ENCODE results near the gene LRRC7.

Gene LRRC7

DNA sequence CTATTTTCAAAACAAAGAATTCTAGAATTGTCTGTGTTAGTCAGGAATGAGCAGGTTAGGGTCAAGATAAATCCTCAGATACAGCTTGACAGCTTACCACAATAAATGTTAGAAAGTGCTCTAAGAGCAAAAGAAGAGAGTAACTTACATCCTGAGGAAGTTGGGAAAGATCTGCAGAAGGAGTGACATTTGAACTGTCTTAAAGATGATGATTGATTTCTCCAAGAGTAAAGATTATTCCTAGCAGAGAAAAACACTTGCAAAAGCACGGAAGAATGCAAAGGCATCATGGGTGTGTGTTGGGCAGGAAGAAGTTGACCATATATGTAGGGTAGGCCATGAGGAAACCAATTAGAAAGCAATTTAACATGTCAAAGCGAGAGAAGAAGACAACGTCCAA is 175.4 kb downstream of the LRRC7 start:
- H3K4me3 Mint-ChIP-seq, result no peak overlapping the region

DNA sequence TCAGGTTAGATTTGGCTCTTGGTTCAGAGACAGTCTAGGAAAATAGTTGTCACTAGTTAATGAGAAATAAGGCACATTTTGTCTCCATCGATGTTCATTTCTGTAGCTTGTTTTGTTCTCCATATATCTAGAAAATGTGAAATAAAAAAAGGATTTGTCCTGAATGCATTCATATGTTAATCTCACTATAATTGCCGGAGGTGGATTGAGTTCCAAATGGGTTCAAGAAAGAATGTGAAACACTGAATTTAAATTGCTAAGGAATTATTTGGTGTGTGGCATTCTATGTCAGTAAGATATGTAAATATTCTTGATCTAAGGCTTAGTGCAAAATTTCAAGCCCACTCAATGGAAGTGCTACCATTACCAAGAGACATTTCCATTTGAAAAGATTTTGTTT is 176.7 kb downstream of the LRRC7 start:
- Mint-ChIP-seq H3K27me3 (no peaks in the 10 kb centered on the region), H3K36me3 (ENCODE audit: low read depth) (no peaks in the 10 kb centered on the region), H3K4me3 (no peak overlapping the region), H3K9me3 (no peaks in the 10 kb centered on the region), H3K27ac (no peak overlapping the region), H3K4me1 (ENCODE audit: low read depth) (no peaks in the 10 kb centered on the region)
- DNase-seq, result no peak

More for the DNA sequence above, 175.4 kb downstream of the LRRC7 start:
- Mint-ChIP-seq H3K4me1 (ENCODE audit: low read depth) (no peaks in the 10 kb centered on the region), H3K36me3 (ENCODE audit: low read depth) (no peaks in the 10 kb centered on the region), H3K9me3 (no peaks in the 10 kb centered on the region), H3K27ac (no peak overlapping the region), H3K27me3 (no peaks in the 10 kb centered on the region)
- no peak for DNase-seq

- Mint-ChIP-seq H3K4me1 (ENCODE audit: low read depth) (no peaks in the 10 kb centered on the region), H3K27me3 (no peaks in the 10 kb centered on the region), H3K4me3 (no peak overlapping the region), H3K36me3 (ENCODE audit: low read depth) (no peaks in the 10 kb centered on the region), H3K9me3 (no peaks in the 10 kb centered on the region), H3K27ac (no peak overlapping the region)
- no peak for DNase-seq
These were observed 179.5 kb downstream of the LRRC7 start for GRCh38 chr1:69747207-69747606.

GRCh38 chr1:69750638-69751037 is 182.9 kb downstream of the LRRC7 start:
- H3K4me1 Mint-ChIP-seq (ENCODE audit: low read depth), result no peaks in the 10 kb centered on the region
- H3K9me3 Mint-ChIP-seq, result no peaks in the 10 kb centered on the region
- H3K4me3 Mint-ChIP-seq, result no peak overlapping the region

GRCh38 chr1:69752831-69753230 is 185.1 kb downstream of the LRRC7 start:
- DNase-seq, result no peak
- Mint-ChIP-seq H3K27me3 (no peaks in the 10 kb centered on the region), H3K9me3 (peaks cover 5% of the 10 kb centered on the region), H3K4me1 (ENCODE audit: low read depth) (no peaks in the 10 kb centered on the region), H3K36me3 (ENCODE audit: low read depth) (no peaks in the 10 kb centered on the region), H3K27ac (no peak overlapping the region), H3K4me3 (no peak overlapping the region)

More at GRCh38 chr1:69750638-69751037, 182.9 kb downstream of the LRRC7 start:
- Mint-ChIP-seq H3K27me3 (no peaks in the 10 kb centered on the region), H3K27ac (no peak overlapping the region), H3K36me3 (ENCODE audit: low read depth) (no peaks in the 10 kb centered on the region)
- DNase-seq, result no peak

- Mint-ChIP-seq H3K4me1 (ENCODE audit: low read depth) (no peaks in the 10 kb centered on the region), H3K27me3 (no peaks in the 10 kb centered on the region), H3K36me3 (ENCODE audit: low read depth) (no peaks in the 10 kb centered on the region)
These were observed 186.8 kb downstream of the LRRC7 start for GRCh38 chr1:69754521-69754920.

DNA sequence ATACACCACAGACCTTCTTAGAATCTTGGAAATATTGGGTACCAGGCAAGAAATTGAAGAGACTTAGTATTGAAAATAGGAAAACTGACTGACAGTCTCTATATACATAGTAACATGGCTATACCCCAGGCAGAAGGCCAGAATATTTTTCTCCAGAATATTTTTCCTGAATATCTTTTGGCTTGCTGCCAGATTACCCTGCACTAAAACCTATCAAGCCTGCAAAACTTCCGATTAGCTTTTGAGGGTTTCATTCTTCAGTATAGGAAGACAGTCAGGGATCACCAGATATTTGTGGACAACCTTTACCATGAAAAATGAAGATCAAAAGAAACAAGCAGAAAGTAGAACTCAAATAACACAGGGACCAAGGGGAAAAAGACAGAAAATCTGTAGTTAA is 187.9 kb downstream of the LRRC7 start:
- H3K4me3 Mint-ChIP-seq, result no peak overlapping the region
- H3K27ac Mint-ChIP-seq, result no peak overlapping the region
- no peak for DNase-seq
- H3K9me3 Mint-ChIP-seq, result peaks cover 7% of the 10 kb centered on the region
- no peaks in the 10 kb centered on the region for H3K4me1 Mint-ChIP-seq (ENCODE audit: low read depth)
- no peaks in the 10 kb centered on the region for H3K36me3 Mint-ChIP-seq (ENCODE audit: low read depth)
- H3K27me3 Mint-ChIP-seq, result no peaks in the 10 kb centered on the region

More at GRCh38 chr1:69754521-69754920, 186.8 kb downstream of the LRRC7 start:
- Mint-ChIP-seq H3K9me3 (peaks cover 7% of the 10 kb centered on the region), H3K27ac (no peak overlapping the region), H3K4me3 (no peak overlapping the region)
- DNase-seq, result no peak

DNA sequence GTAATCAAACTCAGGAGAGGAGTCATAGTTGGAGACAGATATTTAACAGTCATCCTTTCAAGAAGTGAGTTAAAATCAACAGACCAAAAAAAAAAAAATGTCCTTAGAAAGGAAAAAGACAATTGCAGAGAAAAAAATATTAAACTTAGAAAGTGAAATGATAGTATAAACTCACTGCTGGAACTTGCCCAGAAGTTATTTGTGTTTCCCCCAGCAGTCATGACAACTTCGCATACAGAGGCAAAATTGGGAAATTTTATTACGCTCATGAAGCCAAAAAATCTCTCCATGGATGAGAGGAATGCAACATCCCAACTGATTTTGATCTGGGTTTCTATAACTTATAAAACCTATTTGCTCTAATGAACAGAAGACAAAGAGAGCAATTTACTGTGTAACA is 198.2 kb downstream of the LRRC7 start:
- no peak overlapping the region for H3K4me3 Mint-ChIP-seq
- DNase-seq, result no peak
- H3K27ac Mint-ChIP-seq, result no peak overlapping the region

GRCh38 chr1:69766431-69767180 is 198.9 kb downstream of the LRRC7 start:
- H3K4me1 Mint-ChIP-seq (ENCODE audit: low read depth), result no peaks in the 10 kb centered on the region
- no peak overlapping the region for H3K27ac Mint-ChIP-seq
- H3K9me3 Mint-ChIP-seq, result peaks cover 2% of the 10 kb centered on the region
- H3K36me3 Mint-ChIP-seq (ENCODE audit: low read depth), result no peaks in the 10 kb centered on the region
- no peak for DNase-seq
- H3K4me3 Mint-ChIP-seq, result no peak overlapping the region
- no peaks in the 10 kb centered on the region for H3K27me3 Mint-ChIP-seq

More for the DNA sequence above, 198.2 kb downstream of the LRRC7 start:
- Mint-ChIP-seq H3K36me3 (ENCODE audit: low read depth) (no peaks in the 10 kb centered on the region), H3K4me1 (ENCODE audit: low read depth) (no peaks in the 10 kb centered on the region), H3K27me3 (no peaks in the 10 kb centered on the region), H3K9me3 (peaks cover 2% of the 10 kb centered on the region)

DNA sequence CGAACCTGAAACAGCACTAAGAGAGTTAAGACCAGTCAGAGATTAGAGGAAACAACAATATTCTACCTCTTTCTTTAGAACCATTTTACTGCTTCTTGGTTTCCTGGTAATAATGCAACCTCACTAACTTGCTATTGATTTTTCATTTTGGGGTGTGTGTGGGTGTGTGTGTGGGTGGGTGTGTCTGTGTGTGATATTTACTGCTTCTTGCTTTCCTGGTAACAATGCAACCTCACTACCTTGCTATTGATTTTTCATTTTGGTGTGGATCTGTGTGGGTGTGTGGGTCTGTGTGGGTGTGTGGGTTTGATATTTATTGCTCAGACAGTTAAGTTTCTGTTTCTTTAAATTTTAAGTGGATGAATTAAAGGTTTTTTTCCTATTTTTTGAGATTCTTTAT is 208.8 kb downstream of the LRRC7 start:
- Mint-ChIP-seq H3K9me3 (peaks cover 1% of the 10 kb centered on the region), H3K27ac (no peak overlapping the region), H3K36me3 (ENCODE audit: low read depth) (no peaks in the 10 kb centered on the region), H3K4me3 (no peak overlapping the region), H3K4me1 (ENCODE audit: low read depth) (no peaks in the 10 kb centered on the region), H3K27me3 (no peaks in the 10 kb centered on the region)
- no peak for DNase-seq

- DNase-seq, result no peak
- Mint-ChIP-seq H3K4me3 (no peak overlapping the region), H3K36me3 (ENCODE audit: low read depth) (no peaks in the 10 kb centered on the region), H3K4me1 (ENCODE audit: low read depth) (no peaks in the 10 kb centered on the region), H3K27ac (no peak overlapping the region), H3K9me3 (peaks cover 1% of the 10 kb centered on the region), H3K27me3 (no peaks in the 10 kb centered on the region)
These were observed 209.7 kb downstream of the LRRC7 start for GRCh38 chr1:69777423-69777822.

GRCh38 chr1:69777971-69778370 is 210.2 kb downstream of the LRRC7 start:
- Mint-ChIP-seq H3K9me3 (peaks cover 3% of the 10 kb centered on the region), H3K4me1 (ENCODE audit: low read depth) (no peaks in the 10 kb centered on the region), H3K36me3 (ENCODE audit: low read depth) (no peaks in the 10 kb centered on the region), H3K27ac (no peak overlapping the region), H3K27me3 (no peaks in the 10 kb centered on the region), H3K4me3 (no peak overlapping the region)
- no peak for DNase-seq

DNA sequence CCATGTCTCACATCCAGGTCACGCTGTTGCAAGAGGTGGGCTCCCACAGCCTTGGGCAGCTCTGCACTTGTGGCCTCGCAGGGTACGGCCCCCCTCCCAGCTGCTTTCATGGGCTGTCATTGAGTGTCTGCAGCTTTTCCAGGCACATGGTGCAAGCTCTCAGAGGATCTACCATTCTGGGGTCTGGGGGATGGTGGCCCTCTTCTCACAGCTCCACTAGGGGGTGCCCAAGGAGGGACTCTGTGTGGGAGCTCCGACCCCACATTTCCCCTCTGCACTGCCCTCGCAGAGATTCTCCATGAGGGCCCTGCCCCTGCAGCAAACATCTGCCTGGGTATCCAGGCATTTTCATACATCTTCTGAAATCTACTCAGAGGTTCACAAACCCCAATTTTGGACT is 219.4 kb downstream of the LRRC7 start:
- no peaks in the 10 kb centered on the region for H3K36me3 Mint-ChIP-seq (ENCODE audit: low read depth)
- H3K27ac Mint-ChIP-seq, result no peak overlapping the region
- H3K9me3 Mint-ChIP-seq, result peaks cover 9% of the 10 kb centered on the region
- DNase-seq, result no peak
- H3K4me3 Mint-ChIP-seq, result no peak overlapping the region
- no peaks in the 10 kb centered on the region for H3K27me3 Mint-ChIP-seq
- no peaks in the 10 kb centered on the region for H3K4me1 Mint-ChIP-seq (ENCODE audit: low read depth)

DNA sequence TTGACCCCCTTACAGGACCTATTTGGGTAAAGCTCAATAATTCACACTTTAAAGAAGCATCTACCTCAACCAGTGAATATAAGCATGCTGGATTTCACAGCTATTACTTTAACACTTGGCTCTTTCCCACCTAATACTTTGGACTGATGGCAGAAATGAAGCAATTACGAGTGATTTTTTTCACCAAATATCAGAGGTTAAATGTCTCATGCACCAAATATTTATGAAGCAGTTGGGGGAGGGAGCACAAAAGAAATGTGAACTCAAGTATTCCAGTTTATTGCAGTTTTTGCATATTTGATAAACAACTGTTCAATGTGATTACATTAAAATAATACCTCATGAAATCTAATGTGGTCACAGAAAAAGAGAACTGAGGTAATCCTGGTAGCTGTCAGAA is 223.6 kb downstream of the LRRC7 start:
- Mint-ChIP-seq H3K36me3 (ENCODE audit: low read depth) (no peaks in the 10 kb centered on the region), H3K9me3 (peaks cover 10% of the 10 kb centered on the region)
- DNase-seq, result no peak

DNA sequence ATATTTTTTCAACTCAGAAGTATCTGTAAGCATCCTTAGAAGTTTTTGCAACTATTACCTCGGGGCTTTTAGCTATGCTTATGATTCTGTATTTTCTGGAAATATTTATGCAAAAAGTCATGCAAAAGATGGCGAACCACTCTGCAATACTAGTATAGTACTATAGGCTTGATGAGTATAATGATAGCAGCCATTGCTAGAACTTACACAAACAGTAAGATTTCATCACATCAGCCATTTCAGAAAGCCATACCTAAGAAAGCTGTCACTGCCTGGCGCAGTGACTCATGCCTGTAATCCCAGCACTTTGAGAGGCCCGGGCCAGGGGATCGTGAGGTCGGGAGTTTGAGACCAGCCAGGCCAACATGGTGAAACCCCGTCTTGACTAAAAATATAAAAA is 227.1 kb downstream of the LRRC7 start:
- H3K27me3 Mint-ChIP-seq, result no peaks in the 10 kb centered on the region
- no peaks in the 10 kb centered on the region for H3K4me1 Mint-ChIP-seq (ENCODE audit: low read depth)
- no peak overlapping the region for H3K4me3 Mint-ChIP-seq
- H3K9me3 Mint-ChIP-seq, result peaks cover 8% of the 10 kb centered on the region
- no peak for DNase-seq
- no peak overlapping the region for H3K27ac Mint-ChIP-seq
- H3K36me3 Mint-ChIP-seq (ENCODE audit: low read depth), result no peaks in the 10 kb centered on the region

More for the DNA sequence above, 223.6 kb downstream of the LRRC7 start:
- Mint-ChIP-seq H3K4me1 (ENCODE audit: low read depth) (no peaks in the 10 kb centered on the region), H3K27me3 (no peaks in the 10 kb centered on the region), H3K4me3 (no peak overlapping the region), H3K27ac (no peak overlapping the region)

DNA sequence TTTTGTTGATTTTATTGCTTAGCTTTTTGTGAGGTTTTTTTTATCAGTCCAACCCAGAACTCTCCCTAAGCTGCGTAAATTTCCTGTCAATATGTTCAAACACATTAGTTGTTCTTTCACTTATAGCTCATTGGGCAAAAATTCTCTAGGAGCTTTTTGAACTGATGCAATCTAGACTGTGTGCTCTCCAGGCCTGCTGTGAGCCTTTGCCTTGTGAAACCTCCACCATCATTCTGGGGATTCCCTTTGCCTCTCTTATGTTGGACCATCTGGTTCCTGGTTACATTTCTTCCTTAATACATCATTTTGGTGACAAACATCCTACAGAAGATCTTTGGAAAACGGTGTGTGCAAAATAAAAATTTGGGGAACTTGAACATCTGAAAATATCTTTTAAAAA is 247.2 kb downstream of the LRRC7 start:
- H3K9me3 Mint-ChIP-seq, result peaks cover 10% of the 10 kb centered on the region
- no peaks in the 10 kb centered on the region for H3K36me3 Mint-ChIP-seq (ENCODE audit: low read depth)
- H3K4me3 Mint-ChIP-seq, result no peak overlapping the region
- no peaks in the 10 kb centered on the region for H3K27me3 Mint-ChIP-seq
- DNase-seq, result no peak
- no peak overlapping the region for H3K27ac Mint-ChIP-seq
- no peaks in the 10 kb centered on the region for H3K4me1 Mint-ChIP-seq (ENCODE audit: low read depth)

Measured in activated T-cell treated with anti-CD3 and anti-CD28 coated beads, Interleukin-2, amount 50 U/mL, for 24 hours (primary cell).